GM12801 (cell line): Measurements from ENCODE around the gene CSTF1.

Source experiments
- TF ChIP-seq, protein P1 (sequence below): IDR thresholded peaks from one replicate; pipeline ENCODE4 v1.5.1; 2011; ENCODE audit warnings: control low read depth; ENCODE audit not compliant: insufficient read length; ENCODE audit errors: extremely low read depth

Gene CSTF1

GRCh38 chr20:56360133-56360907 lies 32.1 kb upstream of the CSTF1 start:
- TF ChIP-seq, protein P1, sequence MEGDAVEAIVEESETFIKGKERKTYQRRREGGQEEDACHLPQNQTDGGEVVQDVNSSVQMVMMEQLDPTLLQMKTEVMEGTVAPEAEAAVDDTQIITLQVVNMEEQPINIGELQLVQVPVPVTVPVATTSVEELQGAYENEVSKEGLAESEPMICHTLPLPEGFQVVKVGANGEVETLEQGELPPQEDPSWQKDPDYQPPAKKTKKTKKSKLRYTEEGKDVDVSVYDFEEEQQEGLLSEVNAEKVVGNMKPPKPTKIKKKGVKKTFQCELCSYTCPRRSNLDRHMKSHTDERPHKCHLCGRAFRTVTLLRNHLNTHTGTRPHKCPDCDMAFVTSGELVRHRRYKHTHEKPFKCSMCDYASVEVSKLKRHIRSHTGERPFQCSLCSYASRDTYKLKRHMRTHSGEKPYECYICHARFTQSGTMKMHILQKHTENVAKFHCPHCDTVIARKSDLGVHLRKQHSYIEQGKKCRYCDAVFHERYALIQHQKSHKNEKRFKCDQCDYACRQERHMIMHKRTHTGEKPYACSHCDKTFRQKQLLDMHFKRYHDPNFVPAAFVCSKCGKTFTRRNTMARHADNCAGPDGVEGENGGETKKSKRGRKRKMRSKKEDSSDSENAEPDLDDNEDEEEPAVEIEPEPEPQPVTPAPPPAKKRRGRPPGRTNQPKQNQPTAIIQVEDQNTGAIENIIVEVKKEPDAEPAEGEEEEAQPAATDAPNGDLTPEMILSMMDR = no peak

DNA sequence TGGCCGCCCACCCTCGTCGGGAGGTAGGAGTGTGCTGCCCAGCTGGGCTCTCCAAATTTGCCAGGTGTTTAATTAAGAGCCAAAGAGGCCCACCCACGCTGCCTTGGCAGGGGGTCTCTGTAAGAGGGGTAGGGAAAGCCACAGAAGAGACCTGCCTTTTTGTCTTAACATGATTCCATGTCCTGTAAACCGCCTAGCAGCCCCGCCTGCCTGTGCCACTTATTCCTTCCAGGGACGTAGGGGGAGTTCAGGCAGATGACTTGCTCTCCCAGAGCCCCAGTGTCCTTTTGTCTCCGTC lies 31.6 kb upstream of the CSTF1 start:
- TF ChIP-seq, protein P1 = no peak

DNA sequence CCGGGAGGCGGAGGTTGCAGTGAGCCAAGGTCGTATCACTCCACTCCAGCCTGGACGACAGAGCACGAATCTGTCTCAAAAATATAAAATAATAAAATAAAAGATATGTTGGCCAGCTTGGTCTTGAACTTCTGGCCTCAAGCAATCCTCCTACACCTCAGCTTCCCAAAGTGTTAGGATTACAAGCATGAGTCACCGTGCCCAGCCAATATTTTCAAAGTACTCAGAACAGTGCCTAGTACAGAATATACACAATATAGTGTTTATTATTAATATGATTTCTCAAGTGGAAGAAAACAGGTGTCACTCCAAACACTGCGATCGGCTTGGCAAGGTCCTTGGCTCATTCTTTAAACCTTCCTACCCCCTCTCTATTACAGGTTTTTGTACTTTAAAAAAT lies 30.5 kb upstream of the CSTF1 start:
- TF ChIP-seq, protein P1 = no peak

- TF ChIP-seq, protein P1 = no peak
These were observed 29.5 kb upstream of the CSTF1 start for GRCh38 chr20:56362833-56363413.

DNA sequence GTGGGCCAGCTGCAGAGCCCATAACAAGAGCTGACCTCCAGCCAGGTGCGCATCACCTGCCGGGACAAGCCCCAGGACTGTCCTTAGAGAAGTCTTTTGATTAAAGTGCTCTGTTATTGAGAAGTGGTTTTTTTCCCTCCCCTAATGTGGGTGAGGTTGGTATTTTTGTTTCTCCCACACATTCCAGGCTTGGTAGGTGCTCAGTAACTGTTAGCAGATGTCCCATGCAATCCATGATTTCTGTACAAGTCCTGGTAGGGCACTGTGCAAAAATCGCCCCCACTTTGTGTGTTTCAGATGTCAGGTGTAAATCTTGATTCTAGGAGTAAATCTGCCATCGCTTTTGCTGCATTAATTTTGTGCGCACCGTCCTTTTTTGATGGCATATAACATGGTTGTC lies 29.0 kb upstream of the CSTF1 start:
- TF ChIP-seq, protein P1 = no peak

GRCh38 chr20:56368351-56369134 lies 23.9 kb upstream of the CSTF1 start:
- TF ChIP-seq, protein P1 = no peak

DNA sequence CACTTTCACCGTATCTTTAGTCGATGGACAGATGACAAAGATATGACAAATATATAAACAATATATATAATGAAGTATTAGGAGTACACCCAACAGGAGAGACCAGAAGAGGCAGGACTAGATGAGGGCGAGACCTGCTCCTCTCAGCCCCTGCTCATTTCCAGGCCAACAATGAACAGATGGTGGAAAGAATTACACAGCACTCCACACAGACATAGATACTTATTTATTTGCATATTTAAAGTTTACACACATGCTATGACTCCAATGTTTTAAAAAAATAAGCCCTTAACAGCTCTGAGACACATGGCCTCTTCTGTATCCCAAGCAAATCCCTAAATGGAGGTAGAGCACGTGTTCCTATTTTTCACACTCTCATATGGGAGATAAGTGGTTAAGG lies 23.3 kb upstream of the CSTF1 start:
- TF ChIP-seq, protein P1 = no peak
